GM21515 (cell line): ENCODE data around the gene RTN3.
"Not testable (repeated sequence)": the region's sequence is repeated elsewhere in the genome, so short reads cannot be mapped to it uniquely, and the experiment has no call there.

Experiments
- ATAC-seq: cut with Tn5 transposase; IDR thresholded peaks from one replicate; pipeline ENCODE4 v1.9.1; 2021; ENCODE audit not compliant: unreplicated experiment

RTN3 gene, protein sequence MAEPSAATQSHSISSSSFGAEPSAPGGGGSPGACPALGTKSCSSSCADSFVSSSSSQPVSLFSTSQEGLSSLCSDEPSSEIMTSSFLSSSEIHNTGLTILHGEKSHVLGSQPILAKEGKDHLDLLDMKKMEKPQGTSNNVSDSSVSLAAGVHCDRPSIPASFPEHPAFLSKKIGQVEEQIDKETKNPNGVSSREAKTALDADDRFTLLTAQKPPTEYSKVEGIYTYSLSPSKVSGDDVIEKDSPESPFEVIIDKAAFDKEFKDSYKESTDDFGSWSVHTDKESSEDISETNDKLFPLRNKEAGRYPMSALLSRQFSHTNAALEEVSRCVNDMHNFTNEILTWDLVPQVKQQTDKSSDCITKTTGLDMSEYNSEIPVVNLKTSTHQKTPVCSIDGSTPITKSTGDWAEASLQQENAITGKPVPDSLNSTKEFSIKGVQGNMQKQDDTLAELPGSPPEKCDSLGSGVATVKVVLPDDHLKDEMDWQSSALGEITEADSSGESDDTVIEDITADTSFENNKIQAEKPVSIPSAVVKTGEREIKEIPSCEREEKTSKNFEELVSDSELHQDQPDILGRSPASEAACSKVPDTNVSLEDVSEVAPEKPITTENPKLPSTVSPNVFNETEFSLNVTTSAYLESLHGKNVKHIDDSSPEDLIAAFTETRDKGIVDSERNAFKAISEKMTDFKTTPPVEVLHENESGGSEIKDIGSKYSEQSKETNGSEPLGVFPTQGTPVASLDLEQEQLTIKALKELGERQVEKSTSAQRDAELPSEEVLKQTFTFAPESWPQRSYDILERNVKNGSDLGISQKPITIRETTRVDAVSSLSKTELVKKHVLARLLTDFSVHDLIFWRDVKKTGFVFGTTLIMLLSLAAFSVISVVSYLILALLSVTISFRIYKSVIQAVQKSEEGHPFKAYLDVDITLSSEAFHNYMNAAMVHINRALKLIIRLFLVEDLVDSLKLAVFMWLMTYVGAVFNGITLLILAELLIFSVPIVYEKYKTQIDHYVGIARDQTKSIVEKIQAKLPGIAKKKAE

DNA sequence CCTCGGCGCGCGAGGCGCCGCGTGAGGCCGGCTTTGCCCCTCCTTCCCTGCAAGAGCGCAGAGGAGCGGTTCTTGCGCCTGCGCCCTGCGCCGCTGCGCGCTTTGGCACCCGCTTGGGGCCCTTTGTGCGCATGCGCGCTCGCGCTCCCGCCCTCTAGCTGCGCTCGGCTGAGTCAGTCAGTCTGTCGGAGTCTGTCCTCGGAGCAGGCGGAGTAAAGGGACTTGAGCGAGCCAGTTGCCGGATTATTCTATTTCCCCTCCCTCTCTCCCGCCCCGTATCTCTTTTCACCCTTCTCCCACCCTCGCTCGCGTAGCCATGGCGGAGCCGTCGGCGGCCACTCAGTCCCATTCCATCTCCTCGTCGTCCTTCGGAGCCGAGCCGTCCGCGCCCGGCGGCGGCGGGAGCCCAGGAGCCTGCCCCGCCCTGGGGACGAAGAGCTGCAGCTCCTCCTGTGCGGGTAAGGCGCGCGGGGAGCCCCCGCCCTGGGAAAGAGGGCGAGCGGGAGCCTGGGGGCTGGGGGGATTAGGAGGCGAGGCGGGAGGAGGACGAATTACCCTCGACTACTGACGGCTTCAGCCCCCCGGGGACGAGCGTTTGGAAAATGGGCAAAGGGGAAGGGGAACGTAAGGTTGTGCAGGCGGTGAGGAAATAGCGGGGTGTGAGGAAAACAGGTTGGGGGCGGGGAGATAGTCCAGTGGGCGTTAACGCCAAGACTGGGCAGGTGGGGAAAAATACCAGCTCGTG, at the start of gene RTN3:
RTN3 (plus strand) TSS at position 180 of the 745 bp plus-strand sequence; CDS start at position 317, 137 bp downstream.
- ATAC-seq, result peak; percentile 84

DNA sequence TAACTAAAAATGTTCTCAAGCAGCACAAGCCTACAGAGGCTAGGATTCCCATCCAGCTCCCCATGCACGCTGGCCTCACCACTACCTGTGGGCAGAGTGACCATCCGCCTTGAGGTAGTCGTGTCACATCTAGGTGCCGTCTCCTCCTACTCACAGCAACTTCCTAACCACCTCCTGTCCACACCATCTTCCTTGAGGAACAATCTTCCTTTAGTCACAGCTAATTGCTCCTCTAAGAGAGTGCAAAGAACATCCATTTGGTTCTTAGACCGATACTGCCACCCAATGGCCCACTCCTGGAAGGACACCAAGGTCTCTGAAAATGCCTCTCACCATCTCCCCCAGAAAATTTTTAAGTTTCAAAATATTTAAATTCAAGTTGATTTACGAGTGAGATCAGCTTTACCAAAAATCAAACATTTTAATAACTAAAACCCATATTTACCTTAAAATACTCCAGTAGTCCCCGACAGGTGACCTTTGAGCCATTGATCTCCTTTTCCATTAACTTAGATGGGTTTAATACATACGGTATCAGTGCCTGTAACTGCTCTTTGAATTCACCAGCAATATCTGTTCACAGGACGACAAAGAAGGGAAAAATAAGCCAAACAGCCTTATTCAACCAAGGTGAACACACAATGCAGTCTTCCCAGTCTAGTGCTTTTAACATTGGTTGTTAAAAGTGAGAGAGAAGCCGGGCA, 45.4 kb upstream of the RTN3 start:
- no peak for ATAC-seq

DNA sequence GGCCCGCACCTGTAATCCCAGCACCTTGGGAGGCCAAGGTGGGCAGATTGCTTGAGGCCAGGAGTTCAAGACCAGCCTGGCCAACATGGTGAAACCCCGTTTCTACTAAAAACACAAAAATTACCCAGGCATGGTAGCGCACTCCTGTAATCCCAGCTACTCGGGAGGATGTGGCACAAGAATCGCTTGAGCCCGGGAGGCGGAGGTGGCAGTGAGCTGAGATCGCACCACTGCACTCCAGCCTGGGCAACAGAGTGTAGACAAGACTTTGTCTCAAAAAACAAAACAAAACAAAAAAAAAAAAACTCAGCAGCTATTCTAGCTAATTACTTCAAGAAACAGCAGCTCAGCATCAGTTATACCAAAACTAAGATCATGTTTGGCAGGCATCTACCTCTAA, 42.9 kb upstream of the RTN3 start:
- ATAC-seq, result not testable (repeated sequence)

DNA sequence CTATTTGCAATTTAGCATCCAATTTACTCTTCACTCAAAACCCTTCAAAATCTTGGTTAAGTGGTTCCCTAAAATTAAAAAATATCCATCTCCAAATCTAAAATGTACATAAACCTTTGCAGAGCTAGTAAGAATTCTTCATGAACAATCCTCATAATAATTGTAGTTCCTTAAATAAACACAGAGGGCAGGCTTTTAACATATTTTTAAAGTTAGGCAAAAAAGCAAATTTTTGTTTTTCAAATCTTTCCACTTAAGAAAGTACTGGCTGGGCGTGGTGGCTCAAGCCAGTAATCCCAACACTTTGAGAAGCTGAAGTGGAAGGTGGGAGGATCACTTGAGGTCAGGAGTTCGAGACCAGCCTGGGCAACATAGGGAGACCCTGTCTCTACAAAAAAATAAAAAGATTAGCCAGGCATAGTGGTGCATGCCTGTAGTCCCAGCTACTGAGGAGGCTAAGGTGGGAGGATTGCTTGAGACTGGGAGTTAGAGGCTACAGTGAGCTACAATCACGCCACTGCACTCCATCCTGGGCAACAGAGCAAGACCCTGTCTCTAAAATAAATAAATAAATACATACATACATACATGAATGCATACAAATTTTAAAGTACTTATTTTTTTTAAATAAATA, 42.0 kb upstream of the RTN3 start:
- no peak for ATAC-seq

DNA sequence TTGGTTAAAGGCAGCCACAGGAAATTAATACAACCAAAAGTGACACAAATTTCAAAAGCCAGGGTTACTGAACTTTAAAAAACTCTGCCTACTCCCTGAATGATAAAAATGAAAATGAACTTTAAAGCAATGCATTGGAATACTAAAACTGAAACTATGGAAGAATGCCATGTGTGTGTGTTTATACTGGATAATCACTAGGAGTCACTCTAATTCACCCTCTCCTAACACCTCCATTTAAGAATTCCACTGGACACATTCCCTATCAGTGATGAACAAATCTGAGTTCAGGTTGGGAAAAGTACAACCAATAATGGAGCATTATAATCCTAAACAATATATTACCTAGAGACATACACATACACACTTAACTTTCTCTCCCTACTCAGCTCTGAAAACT, 39.6 kb upstream of the RTN3 start:
- no peak for ATAC-seq

DNA sequence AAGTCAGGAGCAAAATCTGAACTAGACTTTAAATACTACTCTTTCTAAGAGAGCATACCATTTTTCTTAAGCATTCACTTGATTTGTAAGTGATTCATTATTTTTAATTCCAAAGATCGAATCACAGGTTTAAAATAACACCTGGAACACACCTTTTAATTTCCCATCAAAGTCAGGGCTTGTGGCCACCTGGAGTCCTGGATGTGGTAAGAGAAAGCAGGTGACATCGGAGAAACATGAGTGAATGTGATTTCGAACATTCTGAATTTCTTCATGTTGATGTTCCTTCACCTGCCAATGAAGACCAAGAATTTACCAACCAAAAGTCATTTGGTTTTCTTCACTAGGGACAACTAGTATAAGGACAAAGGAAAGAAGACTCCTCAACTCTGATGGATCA, 38.1 kb upstream of the RTN3 start:
- ATAC-seq, result no peak

DNA sequence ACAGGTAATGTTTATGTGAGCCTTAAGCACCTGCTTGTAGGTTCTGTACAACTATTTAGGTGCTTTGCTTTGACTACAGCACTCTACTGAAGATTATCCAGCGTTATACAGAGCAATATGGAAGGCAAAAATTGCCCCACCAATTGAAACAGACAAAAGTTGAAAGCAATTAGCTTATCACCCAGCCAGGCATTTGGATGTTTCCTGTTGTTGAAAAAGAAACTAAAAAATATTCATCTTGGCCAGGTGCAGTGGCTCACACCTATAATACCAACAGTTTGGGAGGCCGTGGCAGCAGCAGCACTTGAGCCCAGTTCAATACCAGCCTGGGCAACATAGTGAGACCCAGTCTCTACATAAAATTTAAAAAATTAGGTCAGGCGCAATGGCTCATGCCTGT, 28.6 kb upstream of the RTN3 start:
- no peak for ATAC-seq

DNA sequence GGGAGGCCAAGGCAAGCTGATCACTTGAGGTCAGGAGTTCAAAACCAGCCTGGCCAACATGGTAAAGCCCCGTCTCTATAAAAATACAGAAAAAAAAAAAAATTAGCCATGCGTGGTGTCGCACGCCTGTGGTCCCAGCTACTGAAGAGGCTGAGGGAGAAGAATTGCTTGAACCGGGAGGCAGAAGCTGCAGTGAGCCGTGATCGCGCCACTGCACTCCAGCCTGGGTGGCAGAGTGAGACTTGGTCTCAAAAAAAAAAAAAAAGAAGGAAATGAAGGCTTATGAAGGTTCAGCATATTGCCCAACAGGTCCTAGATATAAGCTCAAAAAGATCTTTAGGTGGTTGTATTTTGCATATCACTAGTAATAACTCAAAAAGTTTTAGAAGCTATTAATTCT, 20.3 kb upstream of the RTN3 start:
- no peak for ATAC-seq

DNA sequence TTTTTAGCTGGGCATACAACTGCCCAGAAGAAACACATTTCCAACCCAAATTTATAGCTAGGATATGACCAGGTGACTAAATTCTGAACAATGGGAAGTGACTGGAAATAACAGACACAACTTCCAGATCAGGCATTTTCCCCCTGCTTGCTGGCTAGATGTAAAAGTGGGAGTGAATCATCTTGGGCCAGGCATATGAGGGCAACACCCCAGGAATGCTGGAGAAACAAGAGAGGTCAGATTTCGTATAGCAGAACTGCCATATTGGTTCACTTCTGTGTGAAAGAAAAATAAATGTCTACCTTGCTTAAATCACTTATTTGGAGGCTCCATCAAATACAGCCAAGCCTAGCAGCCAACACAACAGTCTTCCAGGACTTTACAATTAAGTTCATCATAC, 17.5 kb upstream of the RTN3 start:
- no peak for ATAC-seq

DNA sequence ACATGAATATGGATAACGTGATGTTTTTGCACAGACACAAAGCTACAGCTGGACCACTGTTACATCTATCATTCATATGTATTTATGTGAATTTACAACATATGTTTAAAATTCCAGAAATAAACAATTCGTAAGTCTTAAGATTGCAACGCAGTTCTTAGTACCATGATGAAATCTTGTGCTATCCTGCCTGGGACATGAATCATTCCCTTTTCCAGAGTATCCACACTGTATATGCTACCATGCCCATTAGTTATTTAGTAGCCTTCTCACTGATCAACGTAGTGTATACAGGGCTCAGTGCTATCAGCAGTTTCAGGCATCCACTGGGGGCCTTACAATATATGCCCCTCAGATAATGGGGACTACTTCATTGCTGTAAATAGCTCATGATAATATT, 14.4 kb upstream of the RTN3 start:
- no peak for ATAC-seq

DNA sequence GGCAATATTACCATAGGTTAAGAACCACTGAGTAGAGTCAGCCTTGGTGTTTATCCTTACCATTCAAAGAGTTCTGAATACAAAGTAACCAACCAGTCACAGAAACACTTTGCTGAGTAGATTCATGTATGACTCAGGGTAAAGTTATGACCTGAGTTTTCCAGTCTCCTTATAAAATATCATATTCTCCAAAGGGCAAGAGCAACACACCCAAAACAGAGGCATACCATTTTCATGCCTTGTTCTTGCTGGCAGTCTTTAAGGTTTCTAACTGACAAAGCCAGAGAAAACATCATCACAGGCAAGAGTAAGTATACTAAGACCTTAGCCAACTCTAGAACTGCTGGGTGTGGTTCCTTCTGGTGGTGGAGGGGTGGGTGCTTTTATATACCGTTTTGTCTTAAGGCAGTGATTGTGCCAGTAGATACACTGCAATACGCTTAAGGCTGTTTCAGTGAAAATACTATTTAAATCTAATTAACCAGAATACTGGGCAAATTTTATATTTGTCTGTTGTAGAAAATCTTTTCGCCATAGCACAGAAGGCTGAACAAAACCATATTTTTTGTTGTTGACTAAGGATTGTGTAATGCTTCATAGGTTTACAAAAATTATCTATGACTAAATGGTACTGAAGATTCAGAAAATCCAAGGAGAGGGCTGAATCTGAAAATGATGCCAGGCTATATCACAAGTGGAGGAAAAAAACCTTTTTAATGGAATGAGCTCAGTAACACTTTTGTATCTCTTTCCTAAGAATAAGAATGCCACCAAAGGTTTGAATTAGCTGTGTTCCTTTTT, 13.1 kb upstream of the RTN3 start:
- ATAC-seq, result no peak

DNA sequence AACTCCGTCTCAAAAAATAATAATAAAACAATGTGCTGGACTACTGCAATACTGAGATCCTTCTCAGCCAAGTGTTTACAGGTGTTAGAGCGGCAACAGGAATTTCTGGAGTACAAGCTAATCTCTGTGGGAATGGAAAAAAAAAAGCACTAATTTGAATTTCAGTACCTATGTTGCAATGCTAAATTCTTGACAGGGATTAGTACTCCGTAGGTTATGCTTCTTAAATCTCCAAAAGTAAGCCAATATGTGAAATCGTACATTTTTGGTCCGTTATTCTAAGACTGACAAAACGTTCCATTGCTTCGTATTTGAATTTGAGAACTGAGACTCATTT, 11.2 kb upstream of the RTN3 start:
- no peak for ATAC-seq

DNA sequence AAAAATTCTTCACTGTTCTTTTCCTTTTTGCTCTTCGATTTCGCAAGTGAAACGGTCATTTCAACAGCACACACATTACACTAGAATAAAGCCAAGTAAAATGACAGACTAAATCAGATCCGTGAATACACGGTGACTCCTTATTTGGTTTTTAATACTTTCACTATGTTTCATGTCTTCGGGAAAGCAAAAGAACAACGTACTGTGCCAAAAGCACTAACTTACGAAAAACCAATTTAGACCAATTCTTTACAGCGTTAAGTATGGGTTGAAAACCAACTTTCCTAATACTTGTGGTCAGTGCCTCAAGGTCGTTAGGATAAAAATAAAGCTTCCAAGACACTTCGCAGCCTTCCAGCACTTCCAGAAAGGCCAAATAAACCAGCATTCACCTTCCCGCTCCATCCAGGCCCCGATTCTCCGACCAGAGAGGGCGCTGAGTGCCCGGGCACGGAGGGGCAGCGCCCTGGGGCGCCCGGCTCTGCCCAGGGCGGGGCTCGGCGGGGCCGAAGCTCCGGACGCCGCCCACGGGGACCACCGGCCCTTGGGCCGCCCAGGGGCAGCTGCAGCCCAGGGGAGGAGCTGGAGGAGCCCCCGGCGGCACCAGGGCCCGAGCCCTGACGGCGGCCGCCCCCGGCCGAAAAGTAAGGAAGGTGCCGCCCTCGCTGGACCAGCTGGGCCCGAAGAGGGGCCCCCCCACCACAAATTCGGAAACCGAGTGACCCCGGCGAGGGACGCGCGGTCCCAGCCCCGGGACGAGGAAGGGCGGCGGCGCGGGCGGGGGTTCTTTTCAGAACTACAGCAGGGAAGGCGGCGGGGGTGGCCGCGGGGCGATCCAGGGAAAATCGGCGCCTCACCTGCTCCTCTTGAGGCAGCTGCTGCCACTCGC, 10.6 kb upstream of the RTN3 start:
- peak; percentile 30 for ATAC-seq

DNA sequence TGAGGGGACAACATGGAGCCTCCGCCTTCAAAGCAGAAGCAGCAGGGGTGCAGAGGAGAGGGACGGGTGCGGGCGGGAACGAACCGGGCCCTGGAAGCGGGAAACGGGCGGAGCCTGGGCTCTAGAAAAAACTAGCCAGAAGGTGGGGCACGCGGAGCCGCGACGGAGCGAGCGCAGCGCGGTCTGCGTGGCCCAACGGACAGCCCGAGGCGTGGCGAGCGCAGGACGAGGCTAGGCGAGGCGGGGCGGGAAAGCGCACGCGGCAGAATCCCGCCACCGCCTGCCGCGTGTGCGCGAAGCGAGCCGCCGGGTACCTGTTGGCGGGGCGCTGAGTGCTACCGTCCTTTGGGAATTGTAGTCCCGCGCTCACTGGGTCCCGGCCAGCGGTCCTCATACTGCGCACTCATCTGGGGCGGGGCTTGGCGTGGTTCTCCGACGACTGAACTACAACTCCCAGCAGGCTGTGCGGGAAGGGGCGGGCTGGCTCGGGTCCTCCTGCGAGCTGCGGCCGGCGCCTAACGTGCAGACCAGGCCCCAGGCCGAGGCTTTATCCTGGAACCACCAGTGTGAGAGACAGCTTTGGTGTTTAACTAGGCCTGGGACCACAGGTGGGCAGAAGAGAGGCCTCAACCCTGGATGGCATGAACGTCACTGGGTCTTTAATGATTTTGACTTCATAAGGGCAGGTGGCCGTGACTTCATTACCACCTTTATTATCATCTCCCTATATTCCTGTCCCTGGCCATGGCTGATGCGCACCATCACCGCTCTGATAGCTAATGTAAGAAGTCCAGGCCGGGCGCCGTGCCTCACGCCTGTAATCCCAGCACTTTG, 9.8 kb upstream of the RTN3 start, which contains the start of gene ATL3:
ATL3 (minus strand) TSS at position 55 of the 834 bp plus-strand sequence; CDS start at position 14, 41 bp downstream.
- peak; percentile 86 for ATAC-seq

DNA sequence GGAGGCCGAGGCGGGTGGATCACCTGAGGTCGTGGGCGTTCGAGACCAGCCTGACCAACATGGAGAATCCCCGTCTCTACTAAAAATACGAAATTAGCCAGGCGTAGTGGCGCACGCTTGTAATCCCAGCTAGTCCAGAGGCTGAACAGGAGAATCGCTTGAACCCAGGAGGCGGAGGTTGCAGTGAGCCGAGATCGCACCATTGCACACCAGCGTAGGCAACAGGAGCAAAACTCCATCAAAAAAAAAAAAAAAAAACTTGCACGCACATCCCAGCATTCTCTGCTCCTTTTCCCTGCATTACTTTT, 9.2 kb upstream of the RTN3 start:
- no peak for ATAC-seq

DNA sequence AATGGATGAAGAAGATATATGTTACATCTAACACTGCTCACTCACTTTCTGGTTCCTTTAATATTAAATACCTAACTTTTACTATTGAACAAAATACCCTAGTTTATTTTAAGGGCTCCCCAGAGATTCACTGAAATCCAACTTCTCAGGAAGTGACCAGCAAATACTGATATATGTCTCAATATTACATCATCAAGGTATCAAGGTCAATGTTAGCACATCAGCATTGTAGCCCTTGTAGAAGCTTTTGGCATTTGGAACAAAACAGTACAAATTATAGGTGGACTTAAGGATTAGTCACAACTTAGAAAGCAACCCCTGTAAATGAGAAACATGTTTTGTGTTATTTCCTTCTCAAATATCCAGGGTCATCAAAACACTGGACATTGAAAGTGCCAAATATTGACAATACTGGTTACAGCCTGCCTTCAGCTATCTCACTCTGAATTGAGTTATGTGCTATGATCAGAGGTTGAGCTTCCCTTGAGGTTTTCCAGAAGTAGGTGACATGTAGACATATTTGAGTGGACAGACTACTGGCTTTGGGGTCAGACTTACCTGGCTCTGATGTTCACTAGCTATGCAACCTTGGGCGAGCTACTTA, 8.3 kb upstream of the RTN3 start:
- no peak for ATAC-seq

DNA sequence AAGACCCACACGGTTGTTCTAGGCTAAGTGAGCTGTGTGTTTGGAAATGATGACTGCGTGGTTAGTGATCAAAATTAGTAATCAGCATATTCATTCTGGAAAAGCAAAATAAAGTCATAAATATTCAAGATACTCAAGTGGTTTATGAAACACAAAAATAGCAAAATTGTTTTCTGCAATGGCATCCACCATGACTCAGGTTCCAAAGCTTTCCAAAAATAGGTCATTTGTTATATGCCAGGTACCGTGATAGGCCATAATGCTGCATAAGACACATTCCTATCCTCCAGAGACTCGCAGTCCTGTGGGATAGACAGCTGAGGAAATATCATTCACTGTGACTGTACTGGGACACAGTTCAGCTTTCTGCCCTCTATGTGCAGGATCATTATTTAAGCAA, 7.7 kb upstream of the RTN3 start:
- no peak for ATAC-seq
